Measurements from ENCODE around the gene ADGRG6.

DNA sequence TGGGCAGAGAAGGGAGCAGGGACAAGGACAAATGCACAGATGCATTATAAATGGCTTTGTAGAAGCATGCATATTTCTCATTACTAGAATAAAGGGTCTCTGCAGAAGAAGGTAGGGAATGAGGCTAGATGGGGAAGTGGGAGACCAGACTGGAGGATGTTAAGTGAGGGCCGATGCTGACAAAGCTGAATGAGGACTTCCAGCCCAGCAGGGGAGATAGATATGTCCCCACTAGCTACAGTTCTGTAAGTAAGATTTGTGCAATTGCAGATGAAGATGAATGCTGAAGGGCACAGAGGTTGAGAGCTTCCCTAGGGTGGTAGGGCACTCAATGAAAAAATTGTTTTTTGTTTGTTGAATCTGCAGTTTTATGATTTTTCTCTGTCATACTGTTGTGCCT is 16.9 kb downstream of the ADGRG6 start:
- TF ChIP-seq FOSL1 (IDR thresholded peaks at IDR 0.05; ENCODE audit: insufficient read depth, low read depth, low read length) (no peak), JUN (IDR thresholded peaks at IDR 0.05; ENCODE audit: low read depth, low read length) (no peak), ZNF274 (IDR thresholded peaks at IDR 0.05; ENCODE audit: borderline replicate concordance, extremely low read depth, low read length) (no peak), BCL11A (IDR thresholded peaks at IDR 0.05; ENCODE audit: low read depth in 2 of 2, low read length in 2 of 2) (no peak), EZH2 (IDR thresholded peaks at IDR 0.05; ENCODE audit: low read depth, low read length, severe bottlenecking) (no peak), CBX8 (IDR thresholded peaks at IDR 0.05; ENCODE audit: borderline replicate concordance, low read depth, low read length) (no peak), POLR2AphosphoS5 (IDR thresholded peaks at IDR 0.05; ENCODE audit: low read depth, low read length) (no peak)
- TF ChIP-seq, protein P1, sequence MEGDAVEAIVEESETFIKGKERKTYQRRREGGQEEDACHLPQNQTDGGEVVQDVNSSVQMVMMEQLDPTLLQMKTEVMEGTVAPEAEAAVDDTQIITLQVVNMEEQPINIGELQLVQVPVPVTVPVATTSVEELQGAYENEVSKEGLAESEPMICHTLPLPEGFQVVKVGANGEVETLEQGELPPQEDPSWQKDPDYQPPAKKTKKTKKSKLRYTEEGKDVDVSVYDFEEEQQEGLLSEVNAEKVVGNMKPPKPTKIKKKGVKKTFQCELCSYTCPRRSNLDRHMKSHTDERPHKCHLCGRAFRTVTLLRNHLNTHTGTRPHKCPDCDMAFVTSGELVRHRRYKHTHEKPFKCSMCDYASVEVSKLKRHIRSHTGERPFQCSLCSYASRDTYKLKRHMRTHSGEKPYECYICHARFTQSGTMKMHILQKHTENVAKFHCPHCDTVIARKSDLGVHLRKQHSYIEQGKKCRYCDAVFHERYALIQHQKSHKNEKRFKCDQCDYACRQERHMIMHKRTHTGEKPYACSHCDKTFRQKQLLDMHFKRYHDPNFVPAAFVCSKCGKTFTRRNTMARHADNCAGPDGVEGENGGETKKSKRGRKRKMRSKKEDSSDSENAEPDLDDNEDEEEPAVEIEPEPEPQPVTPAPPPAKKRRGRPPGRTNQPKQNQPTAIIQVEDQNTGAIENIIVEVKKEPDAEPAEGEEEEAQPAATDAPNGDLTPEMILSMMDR (IDR thresholded peaks at IDR 0.05; ENCODE audit: control extremely low read depth in 1 of 3, insufficient read depth in 1 of 3, low read depth in 1 of 3, low read length in 3 of 3): no peak

All from H1 (cell line).